ENCODE measurements around the gene ZIC4.

The ZIC4 gene

DNA sequence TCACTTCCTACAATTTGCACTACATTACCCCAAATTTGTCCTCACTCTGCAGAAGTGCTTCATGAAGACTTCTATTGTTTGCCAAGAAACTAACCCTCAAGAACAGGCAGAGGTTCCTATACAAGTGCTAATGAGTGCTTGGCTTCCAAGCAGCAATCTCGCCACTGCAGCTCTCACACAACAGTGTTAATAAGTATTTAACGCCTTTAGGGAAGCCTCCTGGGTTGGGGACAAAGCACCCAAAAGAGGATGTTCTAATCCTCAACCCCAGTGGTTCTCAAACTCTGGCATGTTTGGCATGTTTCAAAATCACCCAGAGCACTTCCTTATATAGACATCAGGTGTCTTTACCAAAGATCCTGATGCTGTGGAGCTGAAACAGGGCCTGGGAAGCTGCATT lies 64.6 kb downstream of the ZIC4 start:
- no peak for DNase-seq

DNA sequence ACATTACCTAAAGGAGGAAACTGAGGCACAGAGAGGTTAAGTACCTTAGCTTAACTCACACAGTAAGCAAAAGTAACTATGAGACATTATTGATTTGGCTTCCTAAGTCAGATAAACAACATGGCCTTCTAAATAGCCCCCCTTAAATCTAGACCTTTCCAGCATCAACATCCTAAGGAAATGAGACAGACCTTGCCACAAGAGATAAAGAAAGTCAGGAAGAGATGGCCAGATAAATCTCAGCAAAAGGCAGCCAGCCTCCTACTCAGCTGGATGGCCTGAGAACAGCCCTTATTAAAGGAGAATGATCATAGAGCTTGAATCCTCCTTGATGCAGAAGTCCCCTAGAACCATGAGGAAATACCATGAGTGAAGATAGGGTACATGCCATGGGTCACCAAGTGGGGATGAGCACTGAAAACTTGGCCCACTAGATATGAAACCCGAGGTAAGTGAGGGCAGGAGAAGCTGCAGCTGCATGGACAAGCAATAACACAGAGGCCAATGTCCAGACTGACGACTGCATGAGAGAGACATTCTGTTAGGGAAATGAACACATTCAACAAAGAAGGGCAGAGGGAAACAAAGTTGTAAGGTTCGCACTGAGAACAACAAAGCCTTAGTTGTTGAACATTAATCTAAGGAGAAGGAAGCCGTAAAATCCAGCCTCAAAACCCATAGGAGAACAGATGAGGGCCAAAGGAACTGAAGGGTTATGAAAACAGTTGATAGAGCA lies 69.6 kb downstream of the ZIC4 start:
- DNase-seq, result no peak

All from NCI-H69 (cell line).